ENCODE data around the gene ARFIP1. TPM values are rescaled to one million over a fixed set of nuclear protein-coding genes. Genes with fewer than 3 reads are reported as not detected.

Gene ARFIP1
- total RNA-seq, 1 experiment from 2014 or later: 26.7 TPM

DNA sequence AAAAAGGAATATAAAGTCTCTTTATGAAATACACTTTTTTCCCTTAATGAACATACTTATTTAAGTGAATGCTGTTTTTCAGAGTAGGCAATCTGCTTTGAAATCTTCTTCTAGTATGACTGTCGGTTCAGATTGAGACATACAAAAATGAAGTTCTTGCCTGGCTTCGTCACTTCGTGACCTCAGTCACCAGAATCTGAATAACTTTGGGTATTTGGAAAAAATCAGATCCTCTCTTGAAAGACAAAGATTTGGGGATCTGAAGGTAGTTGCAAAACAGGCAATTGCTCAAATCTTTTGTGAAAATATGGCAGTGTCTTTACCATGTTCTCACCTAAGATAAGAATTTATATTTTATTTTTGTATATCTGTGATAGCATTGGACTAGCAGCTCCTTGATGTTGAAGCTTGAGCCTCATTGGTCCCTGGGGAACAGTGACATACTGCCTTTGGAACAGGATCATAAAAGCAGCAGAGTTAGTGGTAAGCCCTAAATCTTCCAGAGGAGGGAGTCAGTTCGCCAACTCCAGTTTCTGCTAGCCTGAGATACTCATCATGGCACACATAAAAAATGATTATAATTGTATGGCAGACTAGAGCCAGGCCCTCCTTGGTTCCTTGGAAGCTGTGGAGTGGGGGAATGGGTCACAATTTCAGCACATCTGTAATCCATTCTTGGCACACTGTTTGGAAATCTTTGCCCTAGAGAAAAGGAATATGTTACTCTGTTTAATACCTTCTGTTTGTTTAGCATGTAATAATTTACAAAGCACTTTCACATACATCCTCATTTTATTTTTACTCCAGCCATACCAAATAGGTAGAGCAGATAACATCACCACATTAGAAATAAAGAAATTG lies 5.0 kb downstream of the ARFIP1 start:
- intact Hi-C loops (cut with micrococcal nuclease): no loop called here
- ChIA-PET POLR2A (no interaction called here), CTCF (no interaction called here)
- Mint-ChIP-seq H3K4me1 (ENCODE audit: insufficient read depth, unreplicated experiment) (peaks cover 14% of the 10 kb centered on the region), H3K4me3 (ENCODE audit: unreplicated experiment) (no peak overlapping the region), H3K27ac (ENCODE audit: low read depth, unreplicated experiment) (no peak overlapping the region), H3K27me3 (ENCODE audit: insufficient read depth, unreplicated experiment) (no peaks in the 10 kb centered on the region), H3K36me3 (ENCODE audit: insufficient read depth, unreplicated experiment) (peaks cover 5% of the 10 kb centered on the region), H3K9me3 (ENCODE audit: unreplicated experiment) (no peaks in the 10 kb centered on the region)
- DNase-seq (ENCODE audit: unreplicated experiment): peak; percentile 32
- BruUV-seq (replicated peaks): no TSS peak
- TF ChIP-seq, protein P1, sequence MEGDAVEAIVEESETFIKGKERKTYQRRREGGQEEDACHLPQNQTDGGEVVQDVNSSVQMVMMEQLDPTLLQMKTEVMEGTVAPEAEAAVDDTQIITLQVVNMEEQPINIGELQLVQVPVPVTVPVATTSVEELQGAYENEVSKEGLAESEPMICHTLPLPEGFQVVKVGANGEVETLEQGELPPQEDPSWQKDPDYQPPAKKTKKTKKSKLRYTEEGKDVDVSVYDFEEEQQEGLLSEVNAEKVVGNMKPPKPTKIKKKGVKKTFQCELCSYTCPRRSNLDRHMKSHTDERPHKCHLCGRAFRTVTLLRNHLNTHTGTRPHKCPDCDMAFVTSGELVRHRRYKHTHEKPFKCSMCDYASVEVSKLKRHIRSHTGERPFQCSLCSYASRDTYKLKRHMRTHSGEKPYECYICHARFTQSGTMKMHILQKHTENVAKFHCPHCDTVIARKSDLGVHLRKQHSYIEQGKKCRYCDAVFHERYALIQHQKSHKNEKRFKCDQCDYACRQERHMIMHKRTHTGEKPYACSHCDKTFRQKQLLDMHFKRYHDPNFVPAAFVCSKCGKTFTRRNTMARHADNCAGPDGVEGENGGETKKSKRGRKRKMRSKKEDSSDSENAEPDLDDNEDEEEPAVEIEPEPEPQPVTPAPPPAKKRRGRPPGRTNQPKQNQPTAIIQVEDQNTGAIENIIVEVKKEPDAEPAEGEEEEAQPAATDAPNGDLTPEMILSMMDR (IDR thresholded peaks at IDR 0.05; ENCODE audit: unreplicated experiment): no peak

DNA sequence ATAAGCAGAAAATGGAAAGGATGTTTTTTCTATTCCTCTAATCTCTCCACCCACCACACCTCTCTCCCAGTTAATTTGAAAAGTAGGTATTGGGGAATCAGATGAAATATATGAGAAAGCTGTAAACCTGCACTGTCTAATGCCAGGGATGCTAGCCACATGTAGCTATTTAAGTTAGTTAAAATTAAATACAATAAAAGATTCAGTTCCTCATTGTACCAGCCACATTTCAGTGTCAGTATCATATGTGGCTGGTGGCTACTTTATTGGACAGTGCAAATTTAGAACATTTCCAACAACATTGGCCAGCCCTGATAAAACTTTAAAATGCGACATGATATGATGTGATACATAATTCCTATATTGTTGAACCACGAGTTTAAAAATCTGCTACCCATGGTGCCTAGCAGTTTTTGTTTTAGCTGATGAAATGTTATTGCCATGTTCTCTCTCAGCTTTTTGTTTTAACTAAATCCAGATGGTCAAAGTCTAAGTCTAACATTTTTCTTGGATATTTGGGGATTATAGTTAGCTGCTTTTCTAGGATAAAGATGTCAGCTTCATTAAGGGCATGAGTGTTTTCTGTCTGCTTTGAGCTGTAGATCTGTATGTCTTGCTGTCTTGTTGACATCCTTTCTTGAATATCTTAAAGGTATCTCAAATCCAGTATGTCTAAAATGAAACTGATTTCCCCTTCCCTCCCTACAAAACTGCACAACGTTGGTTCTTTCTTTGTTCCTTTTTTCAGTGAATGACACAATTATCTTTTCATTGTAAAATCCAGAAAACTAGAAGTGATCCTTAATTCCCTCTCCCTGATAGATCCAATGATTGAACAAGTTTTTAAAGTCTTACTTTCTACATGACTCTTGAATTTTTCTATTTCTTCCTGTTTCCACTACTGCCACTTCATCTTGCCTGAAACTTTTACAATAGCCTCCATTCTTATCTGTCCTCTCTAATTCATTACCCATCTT lies 6.2 kb downstream of the ARFIP1 start:
- Mint-ChIP-seq H3K9me3 (ENCODE audit: unreplicated experiment) (no peaks in the 10 kb centered on the region), H3K27me3 (ENCODE audit: insufficient read depth, unreplicated experiment) (no peaks in the 10 kb centered on the region), H3K4me1 (ENCODE audit: insufficient read depth, unreplicated experiment) (peaks cover 14% of the 10 kb centered on the region), H3K27ac (ENCODE audit: low read depth, unreplicated experiment) (no peak overlapping the region), H3K36me3 (ENCODE audit: insufficient read depth, unreplicated experiment) (peaks cover 5% of the 10 kb centered on the region), H3K4me3 (ENCODE audit: unreplicated experiment) (no peak overlapping the region)
- CTCF ChIA-PET: no interaction called here
- BruUV-seq (replicated peaks): no TSS peak
- no peak for DNase-seq (ENCODE audit: unreplicated experiment)
- POLR2A ChIA-PET: interaction anchor here (1.4 kb wide), 1 partner anchor 8 kb away, joined by 4 read pairs; no protein-coding TSS in a partner anchor
- TF ChIP-seq, protein P1 (IDR thresholded peaks at IDR 0.05; ENCODE audit: unreplicated experiment): no peak
- intact Hi-C loops (cut with micrococcal nuclease): no loop called here

DNA sequence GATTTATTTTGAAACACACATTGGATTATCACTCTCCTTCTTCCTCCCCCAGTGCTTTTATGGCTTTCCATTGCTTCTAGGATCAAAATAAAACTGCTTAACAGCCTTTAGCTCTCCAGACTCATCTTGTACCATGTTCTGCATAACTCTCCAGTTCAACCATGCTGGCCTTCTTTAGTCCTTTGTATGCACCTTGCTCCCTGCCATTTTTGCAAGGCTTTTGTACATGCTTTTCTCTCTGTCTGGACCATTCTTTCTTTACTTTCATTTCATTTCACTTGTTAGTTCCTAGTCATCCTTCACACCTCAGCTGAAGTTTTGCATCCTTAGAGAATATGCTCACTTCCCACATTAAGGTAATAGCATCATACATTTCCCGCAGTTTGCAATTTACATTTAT lies 6.9 kb downstream of the ARFIP1 start:
- intact Hi-C loops (cut with micrococcal nuclease): no loop called here
- H3K9me3 Mint-ChIP-seq (ENCODE audit: unreplicated experiment): no peaks in the 10 kb centered on the region
- peaks cover 12% of the 10 kb centered on the region for H3K4me1 Mint-ChIP-seq (ENCODE audit: insufficient read depth, unreplicated experiment)
- CTCF ChIA-PET: no interaction called here
- no peak overlapping the region for H3K27ac Mint-ChIP-seq (ENCODE audit: low read depth, unreplicated experiment)
- POLR2A ChIA-PET: interaction anchor here (1.4 kb wide), 1 partner anchor 8 kb away, joined by 4 read pairs; no protein-coding TSS in a partner anchor
- TF ChIP-seq, protein P1 (IDR thresholded peaks at IDR 0.05; ENCODE audit: unreplicated experiment): no peak
- no TSS peak for BruUV-seq (replicated peaks)
- H3K36me3 Mint-ChIP-seq (ENCODE audit: insufficient read depth, unreplicated experiment): peaks cover 5% of the 10 kb centered on the region
- no peaks in the 10 kb centered on the region for H3K27me3 Mint-ChIP-seq (ENCODE audit: insufficient read depth, unreplicated experiment)
- no peak for DNase-seq (ENCODE audit: unreplicated experiment)
- no peak overlapping the region for H3K4me3 Mint-ChIP-seq (ENCODE audit: unreplicated experiment)

DNA sequence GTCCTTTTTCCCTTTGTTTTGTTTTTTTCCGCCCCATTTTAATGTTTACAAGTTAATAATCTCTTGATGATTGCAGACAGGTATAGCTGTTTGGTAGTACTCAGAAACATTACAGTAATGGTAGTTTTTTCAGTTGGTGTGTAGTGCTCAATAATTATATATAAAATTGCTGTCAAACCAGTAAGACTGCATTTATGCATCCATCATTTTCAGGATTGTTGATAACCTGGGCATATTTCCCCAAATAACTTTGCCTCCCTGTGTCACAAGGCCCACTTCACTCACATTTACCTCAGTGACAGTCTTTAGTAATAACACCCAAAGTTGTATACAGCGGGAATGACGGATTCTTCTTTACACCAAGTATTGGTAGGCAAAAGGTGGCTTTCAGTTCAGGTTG lies 16.1 kb downstream of the ARFIP1 start:
- intact Hi-C loops (cut with micrococcal nuclease): no loop called here
- POLR2A ChIA-PET: interaction anchor here (0.7 kb wide), 1 partner anchor 13 kb away, joined by 3 read pairs; no protein-coding TSS in a partner anchor
- Mint-ChIP-seq H3K9me3 (ENCODE audit: unreplicated experiment) (no peaks in the 10 kb centered on the region), H3K27me3 (ENCODE audit: insufficient read depth, unreplicated experiment) (no peaks in the 10 kb centered on the region), H3K4me1 (ENCODE audit: insufficient read depth, unreplicated experiment) (peaks cover 1% of the 10 kb centered on the region), H3K4me3 (ENCODE audit: unreplicated experiment) (no peak overlapping the region), H3K36me3 (ENCODE audit: insufficient read depth, unreplicated experiment) (peaks cover 6% of the 10 kb centered on the region), H3K27ac (ENCODE audit: low read depth, unreplicated experiment) (no peak overlapping the region)
- no peak for DNase-seq (ENCODE audit: unreplicated experiment)
- TF ChIP-seq, protein P1 (IDR thresholded peaks at IDR 0.05; ENCODE audit: unreplicated experiment): no peak
- CTCF ChIA-PET: no interaction called here
- BruUV-seq (replicated peaks): no TSS peak
